ENCODE measurements around the gene PRELID3B. TPM values are rescaled to one million over a fixed set of nuclear protein-coding genes. Genes with fewer than 3 reads are reported as not detected.

The PRELID3B gene
- total RNA-seq, 1 experiment from 2014 or later: 52.6 TPM

DNA sequence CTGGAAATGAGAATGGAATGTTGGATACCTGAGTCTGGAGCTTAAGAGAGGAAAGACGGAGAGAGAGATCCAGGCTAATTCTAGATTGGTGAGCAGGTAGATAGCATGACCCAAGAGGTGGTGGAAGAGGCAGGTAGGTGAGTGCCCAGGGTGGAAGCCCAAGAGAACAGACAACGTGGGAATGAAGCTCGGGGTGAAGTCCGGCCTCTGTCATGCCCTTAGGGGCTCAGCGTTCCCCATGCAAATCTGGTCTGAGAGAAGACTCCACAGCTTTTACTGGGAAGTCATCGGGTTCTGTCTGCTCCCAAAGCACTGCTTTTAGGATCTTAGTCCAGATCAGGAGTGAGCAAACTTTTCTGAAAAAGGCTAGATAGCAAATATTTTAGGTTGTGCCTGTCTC lies 57.9 kb downstream of the PRELID3B start:
- Mint-ChIP-seq H3K27me3 (ENCODE audit: low read depth) (peaks cover 2% of the 10 kb centered on the region), H3K4me1 (peaks cover 18% of the 10 kb centered on the region in 2 experiments), H3K27ac (no peak overlapping the region), H3K36me3 (ENCODE audit: insufficient read depth in 1 of 3, low read depth in 3 of 3) (peaks cover 23 to 47% (median 45%) of the 10 kb centered on the region in 3 experiments), H3K4me3 (no peak overlapping the region), H3K9me3 (no peaks in the 10 kb centered on the region)
- H3K79me2 ChIP-seq (ENCODE audit: insufficient read depth, low read length): peaks cover 10% of the 10 kb centered on the region; the same call in 1 of the 2 replicates
- H3K56ac ChIP-seq (ENCODE audit: insufficient read length, low read depth, low read length): no peak overlapping the region
- no peak overlapping the region for H4K91ac ChIP-seq (ENCODE audit: insufficient read length, low read depth, low read length)
- WGBS (ENCODE audit: extremely low coverage, insufficient read length, low lambda C conversion rate): no CpG with 5 or more reads among the region's 6 CpGs
- H3K9ac ChIP-seq (ENCODE audit: extremely low read depth, insufficient read length, low read length): no peak overlapping the region
- H3K4me1 ChIP-seq (ENCODE audit: insufficient read depth, low read length): no peaks in the 10 kb centered on the region; the same call in 1 of the 2 replicates
- H3K27me3 ChIP-seq (ENCODE audit: insufficient read depth, low read length): no peaks in the 10 kb centered on the region
- TF ChIP-seq, protein P1, sequence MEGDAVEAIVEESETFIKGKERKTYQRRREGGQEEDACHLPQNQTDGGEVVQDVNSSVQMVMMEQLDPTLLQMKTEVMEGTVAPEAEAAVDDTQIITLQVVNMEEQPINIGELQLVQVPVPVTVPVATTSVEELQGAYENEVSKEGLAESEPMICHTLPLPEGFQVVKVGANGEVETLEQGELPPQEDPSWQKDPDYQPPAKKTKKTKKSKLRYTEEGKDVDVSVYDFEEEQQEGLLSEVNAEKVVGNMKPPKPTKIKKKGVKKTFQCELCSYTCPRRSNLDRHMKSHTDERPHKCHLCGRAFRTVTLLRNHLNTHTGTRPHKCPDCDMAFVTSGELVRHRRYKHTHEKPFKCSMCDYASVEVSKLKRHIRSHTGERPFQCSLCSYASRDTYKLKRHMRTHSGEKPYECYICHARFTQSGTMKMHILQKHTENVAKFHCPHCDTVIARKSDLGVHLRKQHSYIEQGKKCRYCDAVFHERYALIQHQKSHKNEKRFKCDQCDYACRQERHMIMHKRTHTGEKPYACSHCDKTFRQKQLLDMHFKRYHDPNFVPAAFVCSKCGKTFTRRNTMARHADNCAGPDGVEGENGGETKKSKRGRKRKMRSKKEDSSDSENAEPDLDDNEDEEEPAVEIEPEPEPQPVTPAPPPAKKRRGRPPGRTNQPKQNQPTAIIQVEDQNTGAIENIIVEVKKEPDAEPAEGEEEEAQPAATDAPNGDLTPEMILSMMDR (conservative IDR thresholded peaks at IDR 0.05): no peak
- peaks cover 4% of the 10 kb centered on the region for H3K79me1 ChIP-seq (ENCODE audit: insufficient read depth, low read depth, low read length, poor library complexity, severe bottlenecking)
- H3K14ac ChIP-seq (ENCODE audit: insufficient read depth, low read length): no peak overlapping the region
- H2BK12ac ChIP-seq (ENCODE audit: insufficient read length, low read depth, low read length): no peak overlapping the region
- no peak overlapping the region for H4K5ac ChIP-seq (ENCODE audit: insufficient read length, low read depth, low read length)
- H3K23me2 ChIP-seq (ENCODE audit: insufficient read length, low read depth, low read length, poor library complexity, severe bottlenecking): peaks cover 6% of the 10 kb centered on the region
- H3K23ac ChIP-seq (ENCODE audit: insufficient read length, low read depth, low read length): no peak overlapping the region
- H2AFZ ChIP-seq (ENCODE audit: low read length): no peak overlapping the region
- H2BK5ac ChIP-seq (ENCODE audit: insufficient read length, low read length): no peak overlapping the region
- no peak overlapping the region for H2BK20ac ChIP-seq (ENCODE audit: low read depth, low read length, poor library complexity, severe bottlenecking)
- H2BK15ac ChIP-seq (ENCODE audit: low read depth, low read length): no peak overlapping the region
- H3K4ac ChIP-seq (ENCODE audit: low read depth, low read length): no peak overlapping the region
- H3K27ac ChIP-seq (ENCODE audit: insufficient read length, low read depth, low read length): no peak overlapping the region
- no peak for DNase-seq
- no peak overlapping the region for H3K18ac ChIP-seq (ENCODE audit: insufficient read length, low read depth, low read length)
- H2BK120ac ChIP-seq (ENCODE audit: low read depth, low read length, poor library complexity, severe bottlenecking): no peak overlapping the region
- no peaks in the 10 kb centered on the region for H3K9me3 ChIP-seq (ENCODE audit: control insufficient read depth, low read depth, low read length)
- H2AK5ac ChIP-seq (ENCODE audit: insufficient read length, low read length): no peak overlapping the region
- H3T11ph ChIP-seq (ENCODE audit: low read length): no peak overlapping the region
- no peaks in the 10 kb centered on the region for H4K20me1 ChIP-seq (ENCODE audit: control insufficient read depth, insufficient read depth, insufficient read length)
- H4K8ac ChIP-seq (replicated peaks; ENCODE audit: insufficient read length, low read depth, low read length): no peak overlapping the region
- H3K4me2 ChIP-seq (ENCODE audit: insufficient read depth, insufficient read length, low read length): no peak overlapping the region

Other genes with a start within 250 kb of the PRELID3B start
- gene GNAS-AS1, start 191.9 kb downstream of the PRELID3B start, total RNA-seq (2021): 8.6 and 11.3 TPM in 2 replicates
- gene GNAS, start 190.1 kb downstream of the PRELID3B start, total RNA-seq (2021): 918 and 920 TPM in 2 replicates
- 53.5 and 57.8 TPM in 2 replicates for gene NELFCD, start 61.5 kb downstream of the PRELID3B start, total RNA-seq (2021)
- gene CTSZ, start 35.5 kb downstream of the PRELID3B start, total RNA-seq (2021): 35.7 and 37.6 TPM in 2 replicates
- not detected in 2 replicates for gene TUBB1, start 23.4 kb downstream of the PRELID3B start, total RNA-seq (2021)
- 47.4 and 52.7 TPM in 2 replicates for gene ATP5F1E, start 10.5 kb downstream of the PRELID3B start, total RNA-seq (2021)
- not detected in 2 replicates for gene ZNF831, start 121.0 kb upstream of the PRELID3B start, total RNA-seq (2021)